Endodermal cell (in vitro differentiated cells): ENCODE measurements around the gene MYL9. TPM values are rescaled to one million over a fixed set of nuclear protein-coding genes. Genes with fewer than 3 reads are reported as not detected.

Experiments used
- DNase-seq: peaks from one replicate; pipeline ENCODE4 v3.0.0-alpha.2; 2017
- H3K27ac ChIP-seq: 2 replicates; pipeline ENCODE4 v1.5.1; 2013; ENCODE audit warnings: mild to moderate bottlenecking, low read depth, low read length, moderate library complexity
- H3K27me3 ChIP-seq: 2 replicates; pipeline ENCODE4 v1.6.1; 2013; ENCODE audit warnings: mild to moderate bottlenecking, low read length, moderate library complexity; ENCODE audit not compliant: insufficient read depth, control insufficient read depth, poor library complexity, severe bottlenecking
- H3K36me3 ChIP-seq: 2 replicates; pipeline ENCODE4 v1.7.0; 2013; ENCODE audit warnings: mild to moderate bottlenecking, low read length, moderate library complexity; ENCODE audit not compliant: control insufficient read depth, insufficient read depth
- H3K4me1 ChIP-seq: one replicate; pipeline ENCODE4 v1.7.0; 2013; ENCODE audit warnings: low read length; ENCODE audit not compliant: control insufficient read depth, insufficient read depth
- H3K4me3 ChIP-seq: 2 replicates; pipeline ENCODE4 v1.5.1; 2013; ENCODE audit warnings: mild to moderate bottlenecking, low read length, moderate library complexity
- H3K9ac ChIP-seq: 2 replicates; pipeline ENCODE4 v1.6.1; 2013; ENCODE audit warnings: mild to moderate bottlenecking, low read length, moderate library complexity; ENCODE audit not compliant: poor library complexity, severe bottlenecking; ENCODE audit errors: extremely low read depth
- H3K9me3 ChIP-seq: 2 replicates; pipeline ENCODE4 v1.6.1; 2013; ENCODE audit warnings: mild to moderate bottlenecking, low read length, moderate library complexity; ENCODE audit not compliant: control insufficient read depth
- H3K27ac Mint-ChIP-seq: 2 replicates; pipeline ENCODE4 v1.8.0; 2020; ENCODE audit warnings: mixed read lengths
- H3K27me3 Mint-ChIP-seq: 2 replicates; pipeline ENCODE4 v1.8.0; 2021; ENCODE audit warnings: mild to moderate bottlenecking, mixed read lengths; ENCODE audit not compliant: insufficient read depth
- H3K36me3 Mint-ChIP-seq: 2 replicates; pipeline ENCODE4 v1.8.0; 2020; ENCODE audit warnings: low read depth, mixed read lengths
- H3K4me1 Mint-ChIP-seq: 2 replicates; pipeline ENCODE4 v1.8.0; 2020; ENCODE audit warnings: mixed read lengths
- H3K4me3 Mint-ChIP-seq: 2 replicates; pipeline ENCODE4 v1.8.0; 2020; ENCODE audit warnings: mild to moderate bottlenecking, moderate library complexity, mixed read lengths
- H3K9me3 Mint-ChIP-seq: 2 replicates; pipeline ENCODE4 v1.8.0; 2020; ENCODE audit warnings: mild to moderate bottlenecking, mixed read lengths
- WGBS, 2 experiments: methylation state at CpG; one replicate each; pipeline versions ENCODE4 v1.1.5 to v1.1.7; 2013; ENCODE audit warnings: missing lambda C conversion rate in 2 of 2, mixed read lengths in 1 of 2; ENCODE audit not compliant: insufficient coverage in 1 of 2, insufficient read length in 1 of 2; 5-methylcytosine and 5-hydroxymethylcytosine counted together
- total RNA-seq, 2 donors: library from RNA; stranded (reverse); fragmentation: NEBNext Ultra II Directional in 1 of 2; extraction: Animal tissue kit (Norgen Biotek cat#: 25700) in 1 of 2; gene quantifications; 2 replicates in 1 of 2; 3 replicates in 1 of 2; pipeline ENCODE4 v1.2.1, GENCODE V29; 2021
- TF ChIP-seq, protein P1 (sequence below): fragments of 200-600 bp; sonication (generic); conservative IDR thresholded peaks from 2 replicates; pipeline ENCODE4 v1.5.0; 2021; ENCODE audit warnings: antibody characterized with exemption, mild to moderate bottlenecking

The MYL9 gene
- total RNA-seq, 2 donors from 2014 or later, result 264 to 284 TPM

- Mint-ChIP-seq H3K4me3 (no peak overlapping the region), H3K27ac (peak overlapping the region; percentile 96), H3K4me1 (peaks cover 17% of the 10 kb centered on the region), H3K9me3 (no peaks in the 10 kb centered on the region), H3K27me3 (no peaks in the 10 kb centered on the region), H3K36me3 (peaks cover 47% of the 10 kb centered on the region)
- Histone ChIP-seq H3K9ac (peak overlapping the region; percentile 30), H3K27ac (no peak overlapping the region), H3K27me3 (no peaks in the 10 kb centered on the region), H3K36me3 (peaks cover 60% of the 10 kb centered on the region), H3K9me3 (no peaks in the 10 kb centered on the region), H3K4me1 (no peaks in the 10 kb centered on the region), H3K4me3 (no peak overlapping the region)
- TF ChIP-seq, protein P1, sequence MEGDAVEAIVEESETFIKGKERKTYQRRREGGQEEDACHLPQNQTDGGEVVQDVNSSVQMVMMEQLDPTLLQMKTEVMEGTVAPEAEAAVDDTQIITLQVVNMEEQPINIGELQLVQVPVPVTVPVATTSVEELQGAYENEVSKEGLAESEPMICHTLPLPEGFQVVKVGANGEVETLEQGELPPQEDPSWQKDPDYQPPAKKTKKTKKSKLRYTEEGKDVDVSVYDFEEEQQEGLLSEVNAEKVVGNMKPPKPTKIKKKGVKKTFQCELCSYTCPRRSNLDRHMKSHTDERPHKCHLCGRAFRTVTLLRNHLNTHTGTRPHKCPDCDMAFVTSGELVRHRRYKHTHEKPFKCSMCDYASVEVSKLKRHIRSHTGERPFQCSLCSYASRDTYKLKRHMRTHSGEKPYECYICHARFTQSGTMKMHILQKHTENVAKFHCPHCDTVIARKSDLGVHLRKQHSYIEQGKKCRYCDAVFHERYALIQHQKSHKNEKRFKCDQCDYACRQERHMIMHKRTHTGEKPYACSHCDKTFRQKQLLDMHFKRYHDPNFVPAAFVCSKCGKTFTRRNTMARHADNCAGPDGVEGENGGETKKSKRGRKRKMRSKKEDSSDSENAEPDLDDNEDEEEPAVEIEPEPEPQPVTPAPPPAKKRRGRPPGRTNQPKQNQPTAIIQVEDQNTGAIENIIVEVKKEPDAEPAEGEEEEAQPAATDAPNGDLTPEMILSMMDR, result no peak
- 93 to 98% methylated on average over 11 to 17 of the region's 17 CpGs for WGBS, 2 experiments
- DNase-seq, result no peak
Observed at GRCh38 chr20:36525620-36526365, 15.5 kb upstream of the MYL9 start.

DNA sequence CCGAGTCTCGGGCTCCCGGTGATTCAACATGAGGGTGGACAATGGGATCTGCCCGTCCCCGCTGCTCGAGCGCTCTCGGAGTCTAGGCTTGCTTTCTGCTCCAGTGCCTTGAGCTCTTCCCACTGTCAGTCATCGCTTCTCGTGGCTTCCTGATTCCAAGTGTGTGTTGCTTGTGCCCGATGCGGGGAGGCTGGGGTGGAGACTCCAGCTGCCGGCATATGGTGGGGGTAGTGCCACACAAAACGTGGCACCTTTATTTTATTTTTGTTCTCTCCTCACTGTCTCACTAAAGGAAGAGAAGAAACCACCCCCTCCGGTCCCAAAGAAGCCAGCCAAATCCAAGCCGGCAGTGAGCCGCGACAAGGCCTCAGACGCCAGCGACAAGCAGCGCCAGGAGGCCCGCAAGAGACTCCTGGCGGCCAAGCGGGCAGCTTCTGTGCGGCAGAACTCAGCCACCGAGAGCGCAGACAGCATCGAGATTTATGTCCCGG lies 14.8 kb upstream of the MYL9 start:
- Mint-ChIP-seq H3K27ac (peak overlapping the region; percentile 17), H3K4me3 (no peak overlapping the region)
- H3K27ac ChIP-seq, result no peak overlapping the region

DNA sequence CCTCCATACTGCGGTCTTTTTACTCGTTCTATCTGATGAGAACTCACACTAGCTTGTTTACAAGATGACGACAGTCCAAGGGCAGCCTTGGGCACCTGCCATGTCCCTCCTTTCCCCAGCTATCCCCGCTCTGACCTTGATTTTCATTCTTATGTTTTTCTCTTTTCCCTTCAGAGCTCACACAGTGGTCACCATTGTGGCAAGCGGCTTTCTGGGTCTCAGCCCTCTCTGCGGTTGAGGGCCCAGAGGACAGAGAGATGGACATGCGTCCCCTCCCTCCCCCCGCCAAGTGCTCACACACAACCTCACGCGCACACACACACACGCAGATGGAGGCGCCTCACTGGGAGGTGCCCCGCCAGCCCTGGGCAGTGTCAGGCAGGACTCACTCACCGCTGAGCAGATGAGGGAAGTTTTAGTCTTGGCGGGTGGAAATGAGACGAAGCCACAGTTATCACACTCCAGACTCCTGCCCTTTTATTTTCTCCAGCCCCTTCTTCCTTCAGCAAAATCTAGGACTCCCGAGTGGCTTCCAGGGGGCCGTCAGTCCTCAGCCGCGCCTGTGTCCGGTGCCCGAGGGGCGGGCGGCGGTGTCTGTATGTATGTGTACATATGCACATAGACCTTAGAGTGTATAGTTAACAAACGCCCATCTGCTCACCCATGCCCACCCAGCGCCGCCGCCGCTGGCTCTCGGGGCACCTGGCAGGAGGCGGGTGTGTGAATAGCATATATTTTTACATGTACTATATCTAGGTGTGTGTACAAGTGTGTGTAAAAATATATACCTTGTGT lies 13.8 kb upstream of the MYL9 start:
- H3K27ac ChIP-seq, result no peak overlapping the region
- Mint-ChIP-seq H3K36me3 (peaks cover 40% of the 10 kb centered on the region), H3K27me3 (no peaks in the 10 kb centered on the region), H3K4me3 (no peak overlapping the region), H3K27ac (peak overlapping the region; percentile 55), H3K9me3 (no peaks in the 10 kb centered on the region), H3K4me1 (peaks cover 4% of the 10 kb centered on the region)
- no peaks in the 10 kb centered on the region for H3K27me3 ChIP-seq
- TF ChIP-seq, protein P1, result no peak
- WGBS, 2 experiments, result 93 to 96% methylated on average over 4 to 28 of the region's 32 CpGs
- no peak overlapping the region for H3K4me3 ChIP-seq
- no peak overlapping the region for H3K9ac ChIP-seq
- DNase-seq, result no peak
- H3K4me1 ChIP-seq, result no peaks in the 10 kb centered on the region
- H3K9me3 ChIP-seq, result no peaks in the 10 kb centered on the region
- H3K36me3 ChIP-seq, result peaks cover 53% of the 10 kb centered on the region

More for the DNA sequence above, 14.8 kb upstream of the MYL9 start:
- H3K4me1 Mint-ChIP-seq, result peaks cover 10% of the 10 kb centered on the region
- Histone ChIP-seq H3K4me1 (no peaks in the 10 kb centered on the region), H3K9me3 (no peaks in the 10 kb centered on the region), H3K9ac (no peak overlapping the region), H3K27me3 (no peaks in the 10 kb centered on the region), H3K36me3 (peaks cover 54% of the 10 kb centered on the region), H3K4me3 (no peak overlapping the region)
- no peaks in the 10 kb centered on the region for H3K27me3 Mint-ChIP-seq
- DNase-seq, result no peak
- H3K9me3 Mint-ChIP-seq, result no peaks in the 10 kb centered on the region
- TF ChIP-seq, protein P1, result no peak
- peaks cover 44% of the 10 kb centered on the region for H3K36me3 Mint-ChIP-seq
- 95 to 96% methylated on average over 23 to 29 of the region's 29 CpGs for WGBS, 2 experiments
